RWPE1 (cell line): ENCODE measurements around the gene PPP6R2.

ENCODE experiments used
- CTCF ChIA-PET: fragments of 350-600 bp; sonication (Branson Sonifier 250); formaldehyde crosslinking; extraction: SDS; loops from one replicate; lab custom pipeline; 2021; lab: Yijun Ruan, JAX
- POLR2A ChIA-PET: fragments of 400-600 bp; formaldehyde crosslinking; extraction: SDS; loops from one replicate; lab custom pipeline; 2020; ENCODE audit warnings: antibody characterized with exemption; ENCODE audit not compliant: low non-redundant PET; lab: Yijun Ruan, JAX
- DNase-seq: peaks from one replicate; pipeline ENCODE4 v3.0.0; 2012; ENCODE audit warnings: low spot score
- H3K27ac ChIP-seq: fragments of 450-650 bp; 2 replicates; pipeline ENCODE4 v1.5.1; 2017
- CTCF ChIP-seq: fragments of 450-650 bp; conservative IDR thresholded peaks from 2 replicates; pipeline ENCODE4 v1.5.1; 2017; ENCODE audit warnings: low read depth, mild to moderate bottlenecking

PPP6R2 gene

GRCh38 chr22:50459016-50459415, 115.9 kb downstream of the PPP6R2 start:
- POLR2A ChIA-PET: no interaction called here
- TF ChIP-seq CTCF: no peak
- peak overlapping the region; percentile 28 for H3K27ac ChIP-seq
- DNase-seq: no peak
- CTCF ChIA-PET: no interaction called here

DNA sequence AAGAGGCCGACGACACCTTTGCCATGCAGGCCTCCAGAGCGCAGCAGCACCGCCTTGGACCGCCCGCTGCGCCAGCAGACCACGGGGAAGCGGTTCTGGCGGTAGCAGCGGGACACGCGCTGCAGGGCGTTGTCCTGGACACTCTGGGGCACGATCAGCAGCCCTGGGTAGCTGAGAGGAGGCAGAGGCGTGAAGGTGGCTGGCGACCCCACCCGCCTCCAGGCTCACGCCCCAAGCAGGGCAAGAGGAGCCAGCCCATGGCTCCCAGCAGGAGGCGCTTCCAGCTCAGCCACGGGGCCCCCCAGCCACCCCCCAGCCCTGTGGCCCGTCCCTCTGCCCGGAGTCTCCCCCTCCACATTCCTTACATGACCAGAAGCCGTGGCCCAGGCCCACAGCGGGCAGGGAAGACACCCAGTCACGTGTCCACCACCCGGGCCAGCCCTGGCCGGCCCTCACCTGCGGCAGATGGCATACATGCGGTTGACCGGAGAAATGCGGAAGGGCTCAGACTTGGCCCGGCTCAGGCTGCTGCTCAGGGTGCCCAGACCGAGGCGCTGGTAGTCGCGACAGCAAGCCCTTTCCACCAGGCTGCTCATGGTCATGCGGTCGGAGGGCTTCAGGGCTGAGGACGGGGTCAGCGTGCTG, 116.5 kb downstream of the PPP6R2 start:
- H3K27ac ChIP-seq: peak overlapping the region; percentile 28
- DNase-seq: no peak
- POLR2A ChIA-PET: interaction anchor here (0.9 kb wide), 1 partner anchor 10 kb away, joined by 4 read pairs; no protein-coding TSS in a partner anchor
- TF ChIP-seq CTCF: no peak
- CTCF ChIA-PET: no interaction called here

DNA sequence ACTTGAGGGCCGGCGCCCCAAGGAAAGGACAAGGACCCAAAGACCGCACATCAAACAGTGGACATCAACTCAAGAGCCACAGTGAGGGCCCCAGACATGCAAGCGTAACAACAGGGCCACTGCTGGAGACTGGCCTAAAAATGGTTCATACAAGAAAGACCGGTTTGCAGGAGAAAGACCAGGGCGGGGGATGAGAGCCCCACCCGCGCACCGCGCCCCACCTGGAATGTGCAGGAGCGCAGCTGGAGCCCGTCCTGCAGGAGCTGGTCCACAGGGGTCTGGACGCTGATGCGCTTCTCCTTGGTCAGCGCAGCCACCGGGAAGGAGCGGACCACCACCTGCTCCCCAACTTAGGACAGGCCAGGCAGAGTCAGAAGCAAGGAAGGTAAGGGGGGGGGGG, 117.8 kb downstream of the PPP6R2 start:
- no peak for TF ChIP-seq CTCF
- DNase-seq: peak; percentile 61
- POLR2A ChIA-PET: no interaction called here
- CTCF ChIA-PET: interaction anchor here (0.9 kb wide), 1 partner anchor 116 kb away, joined by 3 read pairs; no protein-coding TSS in a partner anchor
- no peak overlapping the region for H3K27ac ChIP-seq

GRCh38 chr22:50461536-50461935, 118.4 kb downstream of the PPP6R2 start:
- no peak for TF ChIP-seq CTCF
- DNase-seq: no peak
- ChIA-PET CTCF (interaction anchor here (0.9 kb wide), 1 partner anchor 116 kb away, joined by 3 read pairs; no protein-coding TSS in a partner anchor), POLR2A (no interaction called here)
- no peak overlapping the region for H3K27ac ChIP-seq

- ChIA-PET CTCF (interaction anchor here (0.9 kb wide), 1 partner anchor 115 kb away, joined by 3 read pairs; no protein-coding TSS in a partner anchor), POLR2A (no interaction called here)
- H3K27ac ChIP-seq: no peak overlapping the region
- no peak for DNase-seq
- no peak for TF ChIP-seq CTCF
Observed at GRCh38 chr22:50461979-50462540, 118.9 kb downstream of the PPP6R2 start.

DNA sequence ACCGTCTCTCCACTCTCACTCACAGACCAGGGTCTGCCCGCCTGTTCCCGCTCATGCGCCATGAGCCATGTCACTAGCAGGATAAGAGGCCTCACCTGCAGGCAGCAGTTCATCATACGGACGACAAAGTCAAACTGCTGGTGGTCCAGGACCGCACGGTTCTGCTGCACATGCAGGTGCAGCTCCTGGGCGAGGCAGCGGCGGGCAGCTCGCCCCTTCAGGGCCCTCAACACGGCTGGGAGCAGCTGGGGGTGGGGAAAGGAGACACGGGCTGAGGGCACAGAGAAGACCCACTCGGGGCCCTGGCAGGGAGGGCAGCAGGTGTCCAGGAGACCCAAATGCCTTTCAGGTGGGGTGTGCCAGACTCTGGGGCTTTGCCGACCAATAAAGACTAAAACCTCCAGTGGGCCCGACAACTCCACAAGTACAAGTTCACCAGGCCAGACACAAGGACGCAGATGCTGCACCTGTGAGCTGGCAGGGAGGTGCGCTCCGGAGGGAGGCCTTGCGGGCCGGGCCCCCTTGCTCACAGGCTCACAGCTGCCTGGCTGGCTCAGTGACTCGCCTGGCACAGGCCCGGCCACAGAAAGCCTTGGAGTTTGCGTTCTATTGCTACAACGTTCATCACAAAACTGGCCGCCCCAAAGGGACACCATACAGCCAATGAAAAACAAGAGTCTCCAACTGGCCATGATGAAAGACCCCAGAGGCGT, 120.2 kb downstream of the PPP6R2 start:
- DNase-seq: no peak
- 0 out of 2 replicates have a peak overlapping the region, but pooled peaks have one; percentile 5 for H3K27ac ChIP-seq
- ChIA-PET CTCF (interaction anchor here (0.6 kb wide), 1 partner anchor 157 kb away, joined by 4 read pairs; no protein-coding TSS in a partner anchor), POLR2A (interaction anchor here (0.6 kb wide), 1 partner anchor 23 kb away, joined by 6 read pairs; no protein-coding TSS in a partner anchor)
- no peak for TF ChIP-seq CTCF
